Stimulated activated CD4-positive, alpha-beta T cell treated with anti-CD3 and anti-CD28 coated beads, TNF-alpha, amount 100 ng/mL, for 48 hours (primary cell): ENCODE data around the gene HOXA6.
A peak's percentile ranks its signal among the peaks of the same experiment; 100 is the strongest.

Source experiments
- DNase-seq, 3 donors: peaks; one replicate each; pipeline ENCODE4 v3.0.0-alpha.2; 2020; ENCODE audit warnings: low read depth in 3 of 3

HOXA6 gene

DNA sequence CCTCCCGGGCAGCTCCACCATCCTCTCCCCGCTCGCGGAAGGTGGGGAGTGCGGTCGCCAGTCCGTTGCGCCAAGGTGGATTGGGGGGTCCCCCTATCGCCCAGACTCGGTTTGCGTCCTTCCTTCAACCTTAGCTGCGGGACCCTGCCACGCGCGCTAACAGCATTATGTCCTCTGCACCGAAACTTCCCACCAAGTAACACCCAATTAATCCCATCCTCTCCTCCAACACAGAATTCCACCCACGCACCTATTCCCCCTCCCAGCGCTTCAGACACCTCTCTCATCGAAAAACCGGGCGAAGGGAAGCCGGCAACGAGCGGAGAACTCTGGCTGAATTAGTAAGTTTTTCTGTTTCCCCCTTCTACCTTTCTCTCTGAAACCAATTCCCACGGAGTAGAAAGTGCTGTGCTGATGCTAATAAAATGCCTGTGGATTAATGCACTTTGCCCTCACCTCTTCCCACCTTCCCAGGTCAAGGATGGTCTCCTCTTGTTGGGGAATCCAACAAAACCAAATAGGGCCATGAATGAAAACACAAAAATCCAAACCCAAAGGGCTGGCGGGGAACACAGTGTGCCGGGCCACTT, 3.9 kb upstream of the HOXA6 start:
- no peak for DNase-seq

- peak; percentile 38 to 52 (median 43) for DNase-seq
Measured at GRCh38 chr7:27150568-27151340, 3.2 kb upstream of the HOXA6 start.

- no peak for DNase-seq
Measured at GRCh38 chr7:27149842-27150567, 2.4 kb upstream of the HOXA6 start.

DNA sequence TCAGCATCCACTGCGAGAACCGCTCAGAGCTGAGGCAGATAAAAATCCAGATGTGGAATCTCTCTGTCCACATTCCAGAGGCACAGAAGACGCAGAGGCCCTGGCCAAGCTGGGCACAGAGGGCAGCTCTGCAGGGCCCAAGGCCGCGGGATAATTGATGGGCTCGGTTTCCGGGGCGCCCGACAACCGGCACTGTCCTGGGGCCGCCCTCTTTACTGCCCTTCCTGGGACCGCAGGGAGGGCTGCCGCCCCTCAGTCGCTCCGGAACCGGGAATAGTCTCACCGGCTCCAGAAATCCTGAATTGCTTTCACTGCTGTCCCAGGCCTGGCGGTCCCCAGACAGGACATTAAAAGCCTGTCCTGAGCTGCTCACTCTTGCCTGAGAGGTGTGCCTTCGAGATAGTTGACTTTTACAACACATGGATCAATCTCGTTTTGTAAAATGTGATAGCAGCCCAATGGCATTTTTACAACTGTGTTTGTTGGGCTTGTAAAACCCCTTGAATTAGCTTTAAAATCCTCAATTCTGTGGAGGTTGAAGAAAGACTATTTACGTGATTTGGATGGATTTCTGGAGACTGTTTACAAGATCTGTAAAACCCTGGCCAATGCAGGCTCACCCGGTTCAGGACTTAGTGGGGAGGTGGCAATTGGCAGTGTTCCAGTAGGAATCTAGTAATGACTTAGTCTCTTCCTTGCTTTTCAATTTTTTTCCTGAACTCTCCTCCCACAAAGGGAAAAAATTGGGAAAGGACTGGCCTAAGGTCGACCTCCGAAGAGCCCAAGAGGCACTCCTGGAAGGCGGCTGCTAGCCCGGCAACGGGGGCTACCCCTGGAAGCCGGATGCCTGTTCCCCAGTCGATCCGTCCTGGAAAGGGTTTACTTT, 1.4 kb upstream of the HOXA6 start:
- DNase-seq, result no peak

DNA sequence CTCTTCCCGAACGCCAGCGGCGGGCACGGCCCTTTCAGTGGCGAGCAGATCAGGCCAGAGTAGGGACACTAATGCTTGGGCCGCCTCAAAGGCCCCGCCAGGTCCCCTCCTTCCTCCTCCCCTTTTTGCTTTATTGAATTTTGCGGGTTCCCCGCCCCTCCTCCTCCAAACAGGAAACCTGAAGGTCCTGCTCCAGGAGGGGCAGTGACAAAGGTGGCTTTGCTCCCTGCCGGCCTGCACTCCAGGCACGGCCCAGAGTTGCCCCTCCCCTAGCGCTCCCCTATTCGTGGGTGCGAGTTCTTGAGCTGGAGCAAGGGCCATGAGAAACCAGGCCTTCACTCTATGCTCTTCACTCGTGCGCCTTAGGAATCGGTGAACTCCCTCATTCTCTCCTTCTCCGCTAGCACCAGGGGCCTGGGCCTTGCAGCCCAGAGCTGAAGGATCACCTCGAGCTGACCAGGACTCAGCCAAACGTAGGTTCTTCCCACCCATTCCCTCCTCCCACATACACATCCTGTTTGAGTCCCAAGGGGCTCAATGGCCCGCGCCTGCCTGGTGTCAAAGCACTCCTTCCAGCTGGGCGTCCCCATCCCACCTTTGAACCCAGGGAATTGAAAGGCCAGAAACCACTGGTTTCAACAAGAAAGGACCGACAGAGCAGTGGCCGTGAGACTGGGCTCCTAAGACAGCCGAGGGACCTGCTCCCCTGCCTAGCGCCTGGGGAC, 619 bp upstream of the HOXA6 start:
- no peak for DNase-seq

GRCh38 chr7:27146491-27147198, 929 bp downstream of the HOXA6 start:
- DNase-seq, result no peak

DNA sequence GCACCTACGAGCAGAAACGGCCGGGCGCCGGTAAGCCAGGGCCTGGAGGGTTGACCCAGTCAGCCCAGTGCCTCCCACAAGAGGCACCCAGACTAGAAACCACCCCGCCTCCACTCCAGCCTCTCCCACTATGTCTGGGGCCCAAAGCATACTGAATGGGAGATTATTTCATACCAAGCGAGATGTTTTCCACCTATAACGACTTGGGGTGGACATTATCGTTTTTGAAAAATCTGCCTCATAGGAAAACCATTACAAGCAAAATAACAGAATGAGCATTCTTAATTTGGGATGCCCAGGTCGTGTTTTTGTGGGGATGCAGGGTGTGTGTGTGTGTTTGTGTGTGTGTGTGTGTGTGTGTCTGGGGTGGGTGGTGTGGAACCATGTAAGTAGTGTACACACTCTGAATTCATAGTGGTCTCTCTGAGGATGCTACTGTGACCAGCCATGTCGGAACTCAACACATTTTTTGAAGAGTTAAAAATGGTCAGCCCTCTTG, 1.6 kb downstream of the HOXA6 start:
- DNase-seq, result no peak

DNA sequence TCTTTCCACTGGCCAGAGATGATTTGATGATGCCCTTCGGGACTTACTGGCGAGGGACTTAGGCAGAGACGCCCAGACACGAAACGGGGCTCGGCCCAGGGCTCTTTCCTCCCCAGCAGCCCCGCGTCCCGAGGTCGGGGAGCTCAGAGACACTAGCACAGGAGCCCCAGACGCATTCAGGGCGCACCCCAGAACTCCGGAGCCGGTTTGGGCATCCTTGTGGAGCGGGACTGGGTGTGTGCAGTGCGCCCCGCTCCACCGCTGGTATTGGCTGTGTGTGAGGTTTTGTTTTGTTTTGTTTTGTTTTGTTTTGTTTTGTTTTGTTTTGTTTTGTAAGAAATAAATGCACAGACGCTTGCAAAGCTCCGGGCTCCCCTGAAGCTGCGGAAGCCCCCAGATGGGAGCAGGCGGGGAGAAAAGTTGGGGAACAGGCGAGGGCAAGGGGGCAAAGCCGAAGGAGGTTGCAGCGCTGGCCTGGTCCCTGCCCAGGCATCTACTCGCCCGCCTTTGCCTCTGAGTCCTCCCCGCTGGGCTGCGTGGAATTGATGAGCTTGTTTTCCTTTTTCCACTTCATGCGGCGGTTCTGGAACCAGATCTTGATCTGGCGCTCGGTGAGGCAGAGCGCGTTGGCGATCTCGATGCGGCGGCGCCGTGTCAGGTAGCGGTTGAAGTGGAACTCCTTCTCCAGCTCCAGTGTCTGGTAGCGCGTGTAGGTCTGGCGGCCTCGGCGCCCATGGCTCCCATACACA, 2.2 kb downstream of the HOXA6 start:
- no peak for DNase-seq

DNA sequence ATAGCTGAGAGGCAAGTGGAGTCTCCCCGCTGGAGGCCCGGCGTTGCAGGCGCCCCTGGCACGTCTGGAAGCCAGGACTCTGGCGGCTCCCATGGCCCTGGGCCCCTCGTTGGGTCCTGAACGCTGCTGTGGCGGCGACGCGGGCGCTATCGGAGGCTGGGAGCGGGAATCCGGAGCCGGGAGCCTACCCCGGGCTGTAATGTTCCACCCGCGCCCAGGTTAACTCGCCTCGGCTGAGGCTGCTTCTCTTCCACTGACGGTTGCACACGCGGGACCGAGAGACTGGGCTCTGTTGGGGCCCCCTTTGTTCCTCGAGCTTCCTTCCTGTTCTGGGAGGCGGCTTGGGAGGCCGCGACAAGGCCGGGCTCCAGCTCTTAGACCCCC, 2.8 kb downstream of the HOXA6 start:
- DNase-seq, result no peak

GRCh38 chr7:27143950-27144780, 3.4 kb downstream of the HOXA6 start:
- DNase-seq, result no peak

DNA sequence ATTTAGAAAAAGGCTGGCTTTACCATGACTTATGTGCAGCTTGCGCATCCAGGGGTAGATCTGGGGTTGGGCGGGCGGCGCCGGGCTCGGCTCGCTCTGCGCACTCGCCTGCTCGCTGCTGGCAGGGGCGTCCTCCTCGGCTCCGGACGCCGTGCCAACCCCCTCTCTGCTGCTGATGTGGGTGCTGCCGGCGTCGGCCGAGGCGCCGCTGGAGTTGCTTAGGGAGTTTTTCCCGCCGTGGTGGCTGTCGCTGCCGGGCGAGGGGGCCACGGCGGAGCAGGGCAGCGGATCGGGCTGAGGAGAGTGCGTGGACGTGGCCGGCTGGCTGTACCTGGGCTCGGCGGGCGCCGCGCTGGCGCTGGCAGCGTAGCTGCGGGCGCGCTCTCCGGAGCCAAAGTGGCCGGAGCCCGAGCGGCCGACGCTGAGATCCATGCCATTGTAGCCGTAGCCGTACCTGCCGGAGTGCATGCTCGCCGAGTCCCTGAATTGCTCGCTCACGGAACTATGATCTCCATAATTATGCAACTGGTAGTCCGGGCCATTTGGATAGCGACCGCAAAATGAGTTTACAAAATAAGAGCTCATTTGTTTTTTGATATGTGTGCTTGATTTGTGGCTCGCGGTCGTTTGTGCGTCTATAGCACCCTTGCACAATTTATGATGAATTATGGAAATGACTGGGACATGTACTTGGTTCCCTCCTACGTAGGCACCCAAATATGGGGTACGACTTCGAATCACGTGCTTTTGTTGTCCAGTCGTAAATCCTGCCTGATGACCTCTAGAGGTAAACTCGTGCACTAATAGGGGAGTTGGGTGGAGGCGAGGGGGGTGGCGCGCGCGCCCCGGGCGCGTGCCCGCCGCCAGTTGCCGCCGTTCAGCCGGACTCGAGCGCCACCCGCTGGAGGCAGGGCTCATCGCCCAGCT, 4.3 kb downstream of the HOXA6 start, which contains the start of gene HOXA5:
HOXA5 (minus strand) TSS at position 659 of the 927 bp plus-strand sequence; CDS start at position 585, 74 bp downstream.
- no peak for DNase-seq

DNA sequence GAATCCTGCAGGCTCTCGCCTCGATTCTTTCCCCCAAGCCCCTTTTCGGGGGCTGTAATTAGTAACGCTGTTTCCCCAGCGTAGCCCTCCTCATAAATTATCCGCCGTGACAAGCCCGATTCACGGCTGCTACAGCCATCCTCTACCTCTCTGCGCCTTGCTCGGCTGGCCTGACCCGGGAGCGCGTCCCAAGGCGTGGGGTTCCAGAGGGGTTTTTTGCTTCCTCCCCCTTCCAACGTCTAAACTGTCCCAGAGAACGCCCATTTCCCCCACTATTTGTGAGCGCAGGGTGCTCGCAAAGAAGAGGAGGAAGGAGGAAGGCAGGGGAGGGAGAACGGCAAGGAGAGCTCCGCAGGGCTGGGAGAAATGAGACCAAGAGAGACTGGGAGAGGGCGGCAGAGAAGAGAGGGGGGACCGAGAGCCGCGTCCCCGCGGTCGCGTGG, 5.0 kb downstream of the HOXA6 start:
- no peak for DNase-seq

- DNase-seq, result no peak
Measured at GRCh38 chr7:27141923-27142579, 5.5 kb downstream of the HOXA6 start.

DNA sequence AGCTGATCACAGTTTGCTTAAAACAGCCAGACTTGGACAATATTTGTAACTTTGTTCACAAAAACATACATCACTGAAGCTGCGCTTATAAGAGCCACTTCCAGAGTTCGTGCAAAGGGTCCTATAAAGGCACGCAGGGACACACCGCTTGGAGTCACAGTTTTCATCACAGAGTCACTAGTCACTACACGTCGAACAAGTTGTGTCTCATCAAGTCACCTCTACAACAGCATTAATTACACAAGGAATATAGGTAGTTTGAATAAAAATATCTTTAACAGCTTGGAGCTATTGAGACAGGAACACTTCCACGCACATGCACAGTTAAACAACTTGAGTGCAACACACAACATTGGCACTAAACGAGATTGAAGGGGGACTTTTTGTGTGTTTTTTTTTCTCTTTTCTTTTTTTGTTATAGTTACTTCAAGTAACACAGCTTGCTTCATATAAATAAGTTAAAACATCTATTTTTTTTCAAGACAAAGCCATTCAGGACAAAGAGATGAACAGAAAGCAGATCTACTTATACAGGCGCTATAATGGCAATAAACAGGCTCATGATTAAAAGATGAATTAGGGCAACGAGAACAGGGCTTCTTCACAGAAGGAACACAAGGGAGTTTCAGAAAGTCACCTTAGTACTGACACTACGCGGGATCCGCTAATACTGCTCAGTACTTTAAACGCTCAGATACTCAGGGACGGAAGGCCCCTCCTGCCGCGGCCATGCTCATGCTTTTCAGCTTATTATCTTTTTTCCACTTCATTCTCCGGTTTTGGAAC, 6.2 kb downstream of the HOXA6 start:
- no peak for DNase-seq

DNA sequence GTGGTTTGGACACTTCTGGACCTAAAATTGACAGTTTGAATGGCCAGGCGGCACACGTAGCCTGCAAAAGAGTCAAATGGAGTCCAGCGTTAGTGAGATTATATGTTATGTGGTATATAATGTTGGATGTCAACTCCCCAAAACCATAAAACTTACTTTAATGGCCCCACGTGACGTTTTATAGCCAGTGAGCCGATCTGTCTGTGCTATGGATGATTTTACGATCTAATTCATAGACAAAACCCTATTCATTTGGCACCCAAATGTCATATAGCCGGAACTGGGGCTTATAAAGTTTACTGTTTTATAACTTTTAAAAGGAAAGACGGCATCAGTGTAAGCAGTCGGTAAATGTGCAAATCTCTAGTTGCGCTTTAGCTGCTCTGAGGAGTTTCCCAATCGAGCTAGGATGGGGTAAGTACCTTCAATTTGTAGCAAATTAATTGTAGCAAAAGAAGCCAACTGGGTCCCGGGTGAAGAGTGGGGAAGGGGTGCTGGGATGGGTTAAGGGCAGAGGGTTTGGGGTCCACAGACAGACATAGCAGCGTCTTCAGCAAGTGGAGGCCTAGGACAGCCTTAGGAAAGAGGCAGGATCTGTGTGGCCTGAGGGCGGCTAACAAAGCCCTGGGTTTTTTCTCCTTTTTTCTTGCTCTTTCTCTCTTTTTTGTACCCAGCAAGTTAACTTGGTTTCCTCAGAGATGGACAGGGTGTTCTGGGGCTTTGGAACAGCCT, 7.3 kb downstream of the HOXA6 start:
- DNase-seq, result no peak
